Activated CD4-positive, alpha-beta memory T cell treated with anti-CD3 and anti-CD28 coated beads, Interleukin-2, amount 10 ng/mL, durations not matched to agents 7 days and 5 days (primary cell): Measurements from ENCODE around the gene RBM20. TPM values are rescaled to one million over a fixed set of nuclear protein-coding genes. Genes with fewer than 3 reads are reported as not detected.

ENCODE experiments used
- CTCF ChIA-PET: fragments of 350-600 bp; sonication (Branson Sonifier 250); formaldehyde crosslinking; loops from one replicate; lab custom pipeline; 2021; ENCODE audit warnings: antibody characterized with exemption, inconsistent platforms; lab: Charles Lee
- POLR2A ChIA-PET: fragments of 350-600 bp; sonication (Branson Sonifier 250); formaldehyde crosslinking; loops from one replicate; lab custom pipeline; 2021; ENCODE audit warnings: antibody characterized with exemption; lab: Charles Lee
- DNase-seq: peaks from one replicate; pipeline ENCODE4 v3.0.0-alpha.2; 2020
- H3K27ac Mint-ChIP-seq: one replicate; pipeline ENCODE4 v1.8.0; 2021; ENCODE audit warnings: mild to moderate bottlenecking, mixed read lengths
- H3K27me3 Mint-ChIP-seq: one replicate; pipeline ENCODE4 v1.8.0; 2021; ENCODE audit warnings: mixed read lengths
- H3K36me3 Mint-ChIP-seq: one replicate; pipeline ENCODE4 v1.8.0; 2021; ENCODE audit warnings: low read depth, mixed read lengths
- H3K4me1 Mint-ChIP-seq: one replicate; pipeline ENCODE4 v1.8.0; 2021; ENCODE audit warnings: mixed read lengths
- H3K4me3 Mint-ChIP-seq: one replicate; pipeline ENCODE4 v1.8.0; 2021; ENCODE audit warnings: mild to moderate bottlenecking, mixed read lengths
- H3K9me3 Mint-ChIP-seq: one replicate; pipeline ENCODE4 v1.8.0; 2021; ENCODE audit warnings: mixed read lengths
- total RNA-seq, 2 experiments: library from RNA; stranded (reverse); gene quantifications; one replicate each; pipeline ENCODE4 v1.2.3, GENCODE V29; 2021

The RBM20 gene
- total RNA-seq, 2 experiments from 2014 or later: 0.03 TPM; not detected in 1

DNA sequence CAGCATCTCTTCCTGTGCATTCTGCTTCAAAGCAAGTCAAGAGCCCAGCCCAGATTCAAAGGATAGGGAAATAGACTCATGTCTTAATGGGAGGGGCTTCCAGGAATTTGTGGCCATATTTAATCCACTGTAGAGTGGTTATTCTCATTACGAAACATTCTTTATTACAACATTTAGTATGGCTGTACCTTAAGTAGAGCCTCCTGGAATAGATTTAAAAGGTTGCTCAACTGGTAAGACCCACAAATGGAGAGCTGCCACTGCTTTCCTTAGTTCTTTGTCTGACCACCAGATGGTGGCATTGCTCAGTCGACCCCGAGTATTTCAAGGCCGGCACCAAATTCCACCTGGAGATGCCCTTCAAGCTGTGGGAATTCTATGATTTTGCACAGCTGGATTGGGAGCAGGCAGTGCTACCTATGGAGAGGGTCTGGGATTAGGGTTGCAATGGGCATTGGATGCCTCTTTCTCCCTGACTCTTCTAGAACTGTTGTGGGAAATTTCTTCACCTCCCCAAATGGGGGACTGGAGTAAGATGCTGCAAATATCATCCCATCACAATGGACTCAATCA lies 102.2 kb downstream of the RBM20 start:
- ChIA-PET CTCF (interaction anchor here (0.7 to 2.1 kb wide), 21 partner anchors 12 to 465 kb away, joined by 3 to 27 read pairs (median 4); no protein-coding TSS in a partner anchor), POLR2A (interaction anchor here (0.8 kb wide), 1 partner anchor 173 kb away, joined by 3 read pairs; the partner anchor contains the start of genes BBIP1 and SHOC2)
- peak; percentile 51 for DNase-seq
- no peak overlapping the region for H3K4me3 Mint-ChIP-seq
- peaks cover 8% of the 10 kb centered on the region for H3K36me3 Mint-ChIP-seq
- peaks cover 36% of the 10 kb centered on the region for H3K4me1 Mint-ChIP-seq
- no peak overlapping the region for H3K27ac Mint-ChIP-seq
- peaks cover 10% of the 10 kb centered on the region for H3K9me3 Mint-ChIP-seq
- no peaks in the 10 kb centered on the region for H3K27me3 Mint-ChIP-seq

DNA sequence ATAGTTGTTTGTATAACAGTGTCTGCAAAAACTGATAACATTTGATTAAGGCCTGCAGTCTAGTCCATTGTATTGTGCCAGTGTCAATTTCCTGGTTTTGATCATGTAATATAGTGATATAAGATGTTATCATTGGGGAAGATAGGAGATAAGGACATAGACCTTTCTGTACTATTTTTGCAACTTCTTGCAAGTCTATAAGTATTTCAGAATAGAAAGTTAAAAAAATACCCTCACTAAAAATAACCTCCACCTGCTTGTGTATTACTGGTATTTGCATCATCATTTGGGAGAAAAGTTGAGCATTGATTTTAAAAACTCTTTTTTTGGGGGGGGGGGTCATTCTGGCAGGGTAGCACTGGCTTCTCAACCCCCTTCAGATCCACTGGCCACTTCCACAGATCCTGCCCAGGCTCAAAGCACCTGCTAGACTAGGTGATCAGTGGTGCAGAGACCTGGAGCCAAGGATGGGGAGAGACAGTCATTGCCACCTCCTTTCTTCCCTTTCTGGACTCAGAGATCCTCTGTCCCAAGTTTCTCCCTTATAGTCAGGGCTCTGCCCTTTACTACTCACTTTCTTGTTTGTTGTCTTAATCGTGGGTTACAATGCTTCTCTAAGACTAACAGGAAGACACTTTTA lies 103.0 kb downstream of the RBM20 start:
- H3K36me3 Mint-ChIP-seq: peaks cover 8% of the 10 kb centered on the region
- POLR2A ChIA-PET: no interaction called here
- peaks cover 10% of the 10 kb centered on the region for H3K9me3 Mint-ChIP-seq
- no peaks in the 10 kb centered on the region for H3K27me3 Mint-ChIP-seq
- CTCF ChIA-PET: interaction anchor here (0.7 to 2.1 kb wide), 14 partner anchors 22 to 329 kb away, joined by 3 to 27 read pairs (median 5); no protein-coding TSS in a partner anchor
- no peak overlapping the region for H3K27ac Mint-ChIP-seq
- H3K4me1 Mint-ChIP-seq: peaks cover 30% of the 10 kb centered on the region
- DNase-seq: no peak
- H3K4me3 Mint-ChIP-seq: no peak overlapping the region

DNA sequence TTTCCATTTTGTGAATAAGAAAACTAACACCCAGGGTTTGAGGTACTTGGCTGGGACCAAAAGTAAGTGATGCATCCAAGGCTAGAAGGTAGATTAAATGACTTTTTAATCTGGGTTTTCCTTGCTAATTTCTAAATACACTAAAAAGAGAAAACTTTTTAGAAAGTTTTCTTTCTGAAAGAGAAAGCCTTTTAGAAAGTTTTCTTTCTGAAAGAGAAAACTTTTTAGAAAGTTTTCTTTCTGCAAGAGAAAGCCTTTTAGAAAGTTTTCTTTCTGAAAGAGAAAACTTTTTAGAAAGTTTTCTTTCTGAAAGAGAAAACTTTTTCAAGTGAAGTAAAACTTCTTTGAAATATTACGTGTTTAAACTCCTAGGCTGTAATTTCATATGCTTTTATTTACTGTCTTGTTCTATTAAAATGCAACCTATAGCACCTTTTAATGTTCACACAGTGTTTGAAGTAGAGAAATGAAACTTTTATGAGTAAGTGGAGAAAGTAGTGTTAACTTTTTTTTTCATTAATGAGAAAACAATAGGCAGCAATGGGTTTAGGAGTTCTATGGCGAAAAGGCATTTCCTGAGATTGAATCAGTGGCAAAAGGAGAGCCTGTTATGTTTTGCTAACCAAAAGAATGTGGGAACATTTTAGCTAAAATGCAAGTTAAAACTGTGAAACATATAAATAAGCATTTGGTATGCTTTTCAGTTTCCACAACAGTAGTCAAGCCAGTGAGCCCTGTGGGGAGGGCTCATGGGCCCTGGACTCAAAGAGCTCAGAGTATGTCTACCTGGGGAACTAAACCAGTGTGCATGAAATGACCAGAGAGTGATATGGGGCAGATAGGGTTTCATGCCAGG lies 103.7 kb downstream of the RBM20 start:
- no peak for DNase-seq
- Mint-ChIP-seq H3K36me3 (peaks cover 8% of the 10 kb centered on the region), H3K4me3 (no peak overlapping the region), H3K4me1 (peaks cover 24% of the 10 kb centered on the region), H3K27me3 (no peaks in the 10 kb centered on the region), H3K9me3 (peaks cover 10% of the 10 kb centered on the region), H3K27ac (no peak overlapping the region)
- CTCF ChIA-PET: interaction anchor here (0.7 to 1.3 kb wide), 2 partner anchors 26 to 146 kb away, joined by 3 to 4 read pairs; no protein-coding TSS in a partner anchor
- POLR2A ChIA-PET: no interaction called here

DNA sequence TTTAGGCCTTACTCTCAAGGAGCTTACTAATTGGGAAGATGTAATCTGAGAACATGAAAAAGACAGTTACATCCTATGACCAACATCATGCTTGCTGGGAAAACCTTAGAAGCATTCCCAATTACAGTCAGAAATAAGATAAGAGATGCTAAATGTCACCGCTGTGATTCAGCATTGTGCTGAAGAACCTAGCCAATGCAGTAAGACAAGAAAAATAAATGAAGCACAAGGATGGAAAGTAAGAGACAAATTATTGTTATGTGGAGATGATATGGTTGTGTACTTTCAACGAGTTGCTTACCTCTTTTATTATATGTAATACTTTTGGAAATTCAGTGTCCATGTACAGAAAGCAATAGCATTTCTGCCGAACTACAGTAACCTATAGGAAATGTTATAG lies 104.8 kb downstream of the RBM20 start:
- H3K27me3 Mint-ChIP-seq: no peaks in the 10 kb centered on the region
- H3K36me3 Mint-ChIP-seq: peaks cover 8% of the 10 kb centered on the region
- DNase-seq: no peak
- peaks cover 27% of the 10 kb centered on the region for H3K4me1 Mint-ChIP-seq
- no peak overlapping the region for H3K4me3 Mint-ChIP-seq
- H3K27ac Mint-ChIP-seq: no peak overlapping the region
- POLR2A ChIA-PET: interaction anchor here (1.1 to 1.3 kb wide), 2 partner anchors 116 to 123 kb away, joined by 3 read pairs; partner anchors contain the start of gene PDCD4
- CTCF ChIA-PET: interaction anchor here (1.1 to 1.3 kb wide), 2 partner anchors 9 to 145 kb away, joined by 3 to 4 read pairs; no protein-coding TSS in a partner anchor
- peaks cover 10% of the 10 kb centered on the region for H3K9me3 Mint-ChIP-seq

DNA sequence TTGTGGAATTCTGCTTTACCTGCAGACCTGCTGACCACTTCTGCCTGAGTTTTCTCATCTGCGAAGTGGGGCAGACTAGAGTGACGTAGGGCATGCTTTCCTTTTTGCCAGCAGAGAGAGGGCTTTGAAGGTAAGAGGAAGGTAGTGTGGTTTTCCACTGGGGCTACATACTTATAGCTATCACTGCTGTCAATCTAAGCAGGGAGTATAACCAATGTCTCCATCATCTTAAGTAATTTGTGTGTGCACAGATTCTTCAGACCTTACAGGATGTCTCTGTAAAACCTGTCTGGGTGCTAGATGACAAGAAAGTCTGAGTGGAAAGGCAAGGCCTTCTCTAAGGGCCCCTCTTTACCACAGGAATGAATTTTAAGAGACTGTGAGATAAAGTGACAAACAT lies 106.8 kb downstream of the RBM20 start:
- ChIA-PET POLR2A (no interaction called here), CTCF (no interaction called here)
- H3K9me3 Mint-ChIP-seq: peaks cover 12% of the 10 kb centered on the region
- no peak for DNase-seq
- no peaks in the 10 kb centered on the region for H3K27me3 Mint-ChIP-seq
- peaks cover 13% of the 10 kb centered on the region for H3K36me3 Mint-ChIP-seq
- no peak overlapping the region for H3K4me3 Mint-ChIP-seq
- no peak overlapping the region for H3K27ac Mint-ChIP-seq
- peaks cover 35% of the 10 kb centered on the region for H3K4me1 Mint-ChIP-seq

DNA sequence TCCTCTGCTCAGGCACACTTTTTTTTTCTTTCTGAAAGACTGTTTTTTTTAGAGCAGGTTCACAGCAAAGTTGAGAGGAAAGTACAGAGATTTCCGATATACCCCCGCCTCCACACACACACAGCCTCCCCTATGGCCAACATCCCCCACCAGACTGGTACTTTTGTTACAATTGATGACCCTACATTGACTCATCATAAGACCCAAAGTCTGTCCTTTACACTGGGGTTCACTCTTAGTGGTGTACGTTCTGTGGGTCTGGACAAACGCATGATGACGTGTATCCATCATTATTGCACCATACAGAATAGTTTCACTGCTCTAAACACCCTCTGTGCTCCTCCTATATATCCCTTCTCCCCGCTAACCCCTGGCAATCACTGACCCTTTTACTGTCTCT lies 107.7 kb downstream of the RBM20 start:
- CTCF ChIA-PET: no interaction called here
- H3K36me3 Mint-ChIP-seq: peaks cover 13% of the 10 kb centered on the region
- no peak overlapping the region for H3K27ac Mint-ChIP-seq
- peaks cover 12% of the 10 kb centered on the region for H3K9me3 Mint-ChIP-seq
- H3K27me3 Mint-ChIP-seq: peaks cover 1% of the 10 kb centered on the region
- DNase-seq: no peak
- peaks cover 34% of the 10 kb centered on the region for H3K4me1 Mint-ChIP-seq
- no peak overlapping the region for H3K4me3 Mint-ChIP-seq
- POLR2A ChIA-PET: no interaction called here

DNA sequence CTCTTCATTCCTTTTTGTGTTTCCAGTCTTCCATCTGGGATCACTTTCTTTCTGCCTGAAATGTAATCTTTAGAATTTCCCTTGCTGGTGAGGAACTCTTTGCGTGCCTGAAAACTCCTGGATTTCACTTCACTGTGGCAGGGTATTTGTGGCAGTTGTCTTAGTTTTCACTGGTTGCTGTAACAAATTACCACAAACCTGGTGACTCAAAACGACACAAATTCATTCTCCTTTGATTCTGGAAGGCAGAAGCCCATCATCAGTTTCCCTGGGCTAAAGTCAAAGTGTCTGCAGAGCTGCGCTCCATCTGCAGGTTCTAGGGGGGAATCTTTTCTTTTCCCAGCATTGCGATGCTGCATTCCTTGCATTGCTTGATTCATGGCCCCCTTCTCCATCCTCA lies 109.3 kb downstream of the RBM20 start:
- Mint-ChIP-seq H3K27ac (no peak overlapping the region), H3K9me3 (peaks cover 10% of the 10 kb centered on the region), H3K4me1 (peaks cover 22% of the 10 kb centered on the region), H3K27me3 (peaks cover 3% of the 10 kb centered on the region), H3K4me3 (no peak overlapping the region), H3K36me3 (peaks cover 13% of the 10 kb centered on the region)
- ChIA-PET CTCF (no interaction called here), POLR2A (no interaction called here)
- no peak for DNase-seq

DNA sequence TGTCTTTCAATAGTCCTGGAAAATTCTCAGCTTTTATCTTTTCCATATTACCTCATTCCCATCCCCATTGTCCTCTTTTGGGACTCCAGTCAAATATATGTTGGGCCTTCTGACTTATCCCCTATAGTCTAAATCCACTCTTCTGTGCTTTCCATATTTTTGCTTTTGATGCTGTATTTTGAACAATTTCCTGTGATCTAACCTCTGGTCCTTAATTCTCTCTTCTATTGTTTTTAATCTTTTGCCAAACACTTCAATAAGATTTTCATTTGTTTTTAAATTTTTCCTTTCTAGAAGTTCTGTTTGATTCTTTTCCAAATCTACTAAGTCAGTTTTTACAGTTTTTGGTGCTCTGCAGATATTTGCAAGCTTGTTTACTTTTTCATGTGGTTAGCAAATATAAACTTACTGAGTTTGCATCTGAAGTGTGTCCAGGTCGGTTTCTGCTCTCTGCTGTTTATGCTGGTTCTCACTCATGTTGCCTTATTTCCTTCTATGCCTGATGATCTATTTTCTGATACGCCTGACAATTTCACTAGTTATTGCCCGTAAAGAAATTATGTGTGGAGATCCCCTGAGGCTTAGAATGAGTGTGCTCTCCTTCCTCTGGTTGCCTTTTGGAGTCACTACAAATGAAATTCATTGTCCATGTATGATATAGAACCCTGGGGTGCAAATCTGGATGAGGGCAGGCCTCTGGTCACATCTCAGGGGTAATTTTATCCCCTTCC lies 110.4 kb downstream of the RBM20 start:
- peaks cover 22% of the 10 kb centered on the region for H3K4me1 Mint-ChIP-seq
- ChIA-PET POLR2A (interaction anchor here (1.0 kb wide), 1 partner anchor 110 kb away, joined by 3 read pairs; no protein-coding TSS in a partner anchor), CTCF (interaction anchor here (1.1 to 1.2 kb wide), 2 partner anchors 12 to 139 kb away, joined by 3 read pairs; no protein-coding TSS in a partner anchor)
- no peak for DNase-seq
- H3K4me3 Mint-ChIP-seq: no peak overlapping the region
- no peak overlapping the region for H3K27ac Mint-ChIP-seq
- peaks cover 3% of the 10 kb centered on the region for H3K27me3 Mint-ChIP-seq
- peaks cover 7% of the 10 kb centered on the region for H3K36me3 Mint-ChIP-seq
- peaks cover 4% of the 10 kb centered on the region for H3K9me3 Mint-ChIP-seq

DNA sequence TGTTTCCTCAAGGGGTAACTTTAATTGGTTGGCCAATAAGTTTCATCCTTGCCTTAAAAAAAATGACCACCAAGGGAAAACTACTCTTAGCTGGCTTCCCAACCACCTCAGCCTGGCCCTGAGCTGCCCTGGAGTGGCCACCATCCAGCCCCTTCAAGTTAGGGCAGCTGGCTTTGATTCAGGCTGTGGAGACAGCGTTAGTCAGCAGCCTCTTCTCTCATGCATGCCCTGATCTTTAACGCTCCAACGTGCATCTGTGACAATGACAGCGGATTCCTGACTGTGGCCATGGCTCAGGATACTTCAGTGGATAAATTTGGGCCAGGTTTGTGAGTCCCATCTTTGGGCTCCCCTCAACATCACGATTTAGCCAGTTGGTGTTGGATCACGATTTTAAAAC lies 111.6 kb downstream of the RBM20 start:
- POLR2A ChIA-PET: interaction anchor here (1.0 kb wide), 1 partner anchor 109 kb away, joined by 3 read pairs; no protein-coding TSS in a partner anchor
- Mint-ChIP-seq H3K27me3 (peaks cover 3% of the 10 kb centered on the region), H3K36me3 (peaks cover 6% of the 10 kb centered on the region), H3K4me1 (peaks cover 19% of the 10 kb centered on the region), H3K9me3 (peaks cover 2% of the 10 kb centered on the region), H3K27ac (no peak overlapping the region), H3K4me3 (no peak overlapping the region)
- no peak for DNase-seq
- CTCF ChIA-PET: interaction anchor here (1.1 to 1.2 kb wide), 2 partner anchors 13 to 138 kb away, joined by 3 read pairs; no protein-coding TSS in a partner anchor

DNA sequence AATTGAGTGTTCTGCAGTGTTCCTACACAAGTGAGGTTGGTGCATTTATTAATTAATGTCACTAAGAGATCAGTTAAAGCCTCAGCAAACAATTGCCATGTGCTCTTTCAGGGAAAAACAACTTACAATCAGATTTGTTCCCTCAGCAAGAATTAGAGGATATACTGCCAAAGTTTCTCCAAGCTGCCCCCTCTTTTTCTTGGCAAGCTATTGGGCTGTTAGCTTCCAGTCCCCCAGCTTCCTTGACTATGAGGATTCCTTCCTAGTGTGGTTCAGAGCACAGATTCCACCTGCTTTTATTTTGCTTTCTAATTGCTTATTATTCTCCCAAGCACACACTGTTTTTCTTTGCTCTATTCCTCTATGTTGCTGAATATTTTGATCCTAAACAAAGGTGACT lies 112.7 kb downstream of the RBM20 start:
- no peak overlapping the region for H3K27ac Mint-ChIP-seq
- H3K27me3 Mint-ChIP-seq: peaks cover 3% of the 10 kb centered on the region
- ChIA-PET CTCF (no interaction called here), POLR2A (interaction anchor here (1.2 kb wide), 1 partner anchor 18 kb away, joined by 3 read pairs; no protein-coding TSS in a partner anchor)
- no peak for DNase-seq
- peaks cover 6% of the 10 kb centered on the region for H3K36me3 Mint-ChIP-seq
- peaks cover 14% of the 10 kb centered on the region for H3K4me1 Mint-ChIP-seq
- peaks cover 2% of the 10 kb centered on the region for H3K9me3 Mint-ChIP-seq
- no peak overlapping the region for H3K4me3 Mint-ChIP-seq

DNA sequence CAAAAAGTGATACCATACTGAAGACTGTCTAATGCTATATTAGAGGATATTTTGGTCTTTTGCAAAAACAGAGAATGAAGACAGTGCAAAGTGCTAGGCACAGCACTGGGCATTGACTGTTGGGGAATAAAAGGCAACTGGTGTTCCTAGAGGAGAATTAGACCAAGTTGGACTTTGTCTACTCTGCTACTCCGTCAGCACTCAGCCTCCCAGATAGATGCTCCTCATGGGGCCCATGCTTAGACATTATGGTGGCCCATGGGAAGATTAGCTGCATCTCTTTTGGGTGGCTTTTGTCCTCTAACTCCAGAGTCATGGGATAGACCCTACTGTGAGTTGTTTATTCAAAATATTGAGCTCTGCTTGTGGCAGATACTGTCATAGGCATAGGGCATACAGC lies 113.5 kb downstream of the RBM20 start:
- ChIA-PET CTCF (interaction anchor here (0.7 kb wide), 1 partner anchor 8 kb away, joined by 3 read pairs; no protein-coding TSS in a partner anchor), POLR2A (interaction anchor here (1.2 kb wide), 1 partner anchor 17 kb away, joined by 3 read pairs; no protein-coding TSS in a partner anchor)
- Mint-ChIP-seq H3K27ac (no peak overlapping the region), H3K36me3 (peaks cover 6% of the 10 kb centered on the region), H3K4me1 (peaks cover 13% of the 10 kb centered on the region), H3K9me3 (peaks cover 2% of the 10 kb centered on the region), H3K4me3 (no peak overlapping the region), H3K27me3 (peaks cover 3% of the 10 kb centered on the region)
- no peak for DNase-seq
